Mononuclear cell (primary cell): ENCODE measurements around the gene PINK1. TPM values are rescaled to one million over a fixed set of nuclear protein-coding genes. Genes with fewer than 3 reads are reported as not detected.
"Not testable (repeated sequence)": the region's sequence is repeated elsewhere in the genome, so short reads cannot be mapped to it uniquely, and the experiment has no call there.

Experiments used
- H3K27me3 ChIP-seq: 2 replicates; pipeline ENCODE4 v1.6.0; 2011; ENCODE audit warnings: low read length, control low read depth; ENCODE audit not compliant: insufficient read depth
- H3K4me1 ChIP-seq: 2 replicates; pipeline ENCODE4 v1.5.1; 2011; ENCODE audit warnings: mild to moderate bottlenecking, low read length, control low read depth; ENCODE audit not compliant: insufficient read depth
- H3K4me3 ChIP-seq: 2 replicates; pipeline ENCODE4 v1.5.1; 2011; ENCODE audit warnings: mild to moderate bottlenecking, low read length, moderate library complexity
- H3K9me3 ChIP-seq: 2 replicates; pipeline ENCODE4 v1.5.1; 2011; ENCODE audit warnings: low read depth, mild to moderate bottlenecking, control low read depth, low read length
- total RNA-seq: library from RNA; depleted of rRNA; stranded (reverse); fragments of >200 nt; gene quantifications from one replicate; pipeline ENCODE4 v1.2.3, GENCODE V29; 2012

The PINK1 gene
- total RNA-seq, 1 donor = 10.0 TPM

- Histone ChIP-seq H3K27me3 (no peaks in the 10 kb centered on the region), H3K4me1 (no peaks in the 10 kb centered on the region), H3K9me3 (no peaks in the 10 kb centered on the region), H3K4me3 (no peak overlapping the region)
These were observed 37.7 kb downstream of the PINK1 start for GRCh38 chr1:20670936-20671335.

GRCh38 chr1:20672265-20672632 is 39.0 kb downstream of the PINK1 start:
- no peaks in the 10 kb centered on the region for H3K9me3 ChIP-seq
- H3K4me3 ChIP-seq = no peak overlapping the region
- H3K27me3 ChIP-seq = no peaks in the 10 kb centered on the region
- H3K4me1 ChIP-seq = no peaks in the 10 kb centered on the region

- not testable (repeated sequence) for H3K4me1 ChIP-seq, H3K27me3 ChIP-seq, H3K9me3 ChIP-seq, H3K4me3 ChIP-seq
These were observed 40.4 kb downstream of the PINK1 start for GRCh38 chr1:20673626-20674025.

DNA sequence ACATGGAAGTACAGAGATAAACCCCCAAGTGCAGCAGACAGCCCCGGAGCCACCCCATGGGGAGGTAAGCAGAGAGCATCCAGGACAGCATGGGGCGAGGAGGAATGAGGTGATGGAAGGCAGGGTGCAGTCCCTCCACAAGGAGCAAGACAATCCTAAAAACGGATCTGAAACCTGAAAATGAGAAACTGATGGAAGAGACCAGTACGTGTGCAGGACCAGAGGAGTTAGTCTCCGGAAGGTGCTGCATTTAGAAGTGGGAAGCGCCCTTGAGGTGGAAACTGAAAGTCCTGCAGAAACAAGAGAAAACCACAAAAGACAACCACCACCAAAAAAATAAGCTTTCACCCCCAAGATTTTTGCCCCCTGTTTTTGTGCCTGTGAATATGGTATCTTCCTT is 45.3 kb downstream of the PINK1 start:
- no peaks in the 10 kb centered on the region for H3K27me3 ChIP-seq
- H3K4me3 ChIP-seq = no peak overlapping the region
- peaks cover 26% of the 10 kb centered on the region for H3K4me1 ChIP-seq
- no peaks in the 10 kb centered on the region for H3K9me3 ChIP-seq

DNA sequence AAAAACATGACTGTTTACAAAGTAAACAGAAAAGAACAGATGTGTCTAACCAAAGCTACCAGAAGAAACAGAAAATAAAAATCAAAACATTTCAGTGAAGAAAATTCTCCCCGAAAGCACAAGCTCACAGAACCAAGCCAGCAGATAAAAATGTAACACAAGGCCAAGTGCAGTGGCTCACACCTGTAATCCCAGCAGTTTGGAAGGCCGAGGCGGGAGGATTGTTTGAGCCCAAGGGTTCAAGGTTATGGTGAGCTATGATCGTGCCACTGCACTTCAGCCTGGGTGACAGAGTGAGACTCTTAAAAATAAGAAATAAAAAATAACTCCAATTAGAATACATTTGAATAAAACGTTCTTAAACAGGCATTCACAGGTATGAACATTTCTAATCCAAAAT is 47.0 kb downstream of the PINK1 start:
- no peaks in the 10 kb centered on the region for H3K9me3 ChIP-seq
- H3K4me3 ChIP-seq = no peak overlapping the region
- H3K27me3 ChIP-seq = no peaks in the 10 kb centered on the region
- peaks cover 26% of the 10 kb centered on the region for H3K4me1 ChIP-seq

DNA sequence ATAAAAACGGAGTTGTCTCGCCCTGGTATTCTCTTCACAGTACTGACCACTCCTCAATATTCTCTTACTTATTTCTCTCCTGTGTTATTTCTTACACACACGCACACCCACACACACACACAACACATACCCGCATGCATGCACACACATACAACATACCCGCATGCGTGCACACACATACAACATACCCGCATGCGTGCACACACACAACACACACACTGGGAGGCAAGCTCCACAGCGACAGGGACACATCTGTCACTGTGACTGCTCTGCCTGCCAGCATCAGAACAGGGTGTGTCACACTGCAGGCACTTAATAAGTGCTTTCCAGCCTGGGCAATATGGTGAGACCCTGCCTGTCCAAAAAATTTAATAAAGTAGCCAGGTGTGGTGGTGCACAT is 48.7 kb downstream of the PINK1 start:
- no peaks in the 10 kb centered on the region for H3K9me3 ChIP-seq
- peaks cover 26% of the 10 kb centered on the region for H3K4me1 ChIP-seq
- no peaks in the 10 kb centered on the region for H3K27me3 ChIP-seq
- no peak overlapping the region for H3K4me3 ChIP-seq

- no peak overlapping the region for H3K4me3 ChIP-seq
These were observed 49.4 kb downstream of the PINK1 start for GRCh38 chr1:20682571-20683236.

GRCh38 chr1:20683614-20684013 is 50.4 kb downstream of the PINK1 start:
- Histone ChIP-seq H3K4me1 (peaks cover 23% of the 10 kb centered on the region), H3K4me3 (no peak overlapping the region), H3K9me3 (no peaks in the 10 kb centered on the region), H3K27me3 (no peaks in the 10 kb centered on the region)

More at GRCh38 chr1:20682571-20683236, 49.4 kb downstream of the PINK1 start:
- H3K27me3 ChIP-seq = no peaks in the 10 kb centered on the region
- H3K4me1 ChIP-seq = peaks cover 26% of the 10 kb centered on the region
- H3K9me3 ChIP-seq = no peaks in the 10 kb centered on the region

DNA sequence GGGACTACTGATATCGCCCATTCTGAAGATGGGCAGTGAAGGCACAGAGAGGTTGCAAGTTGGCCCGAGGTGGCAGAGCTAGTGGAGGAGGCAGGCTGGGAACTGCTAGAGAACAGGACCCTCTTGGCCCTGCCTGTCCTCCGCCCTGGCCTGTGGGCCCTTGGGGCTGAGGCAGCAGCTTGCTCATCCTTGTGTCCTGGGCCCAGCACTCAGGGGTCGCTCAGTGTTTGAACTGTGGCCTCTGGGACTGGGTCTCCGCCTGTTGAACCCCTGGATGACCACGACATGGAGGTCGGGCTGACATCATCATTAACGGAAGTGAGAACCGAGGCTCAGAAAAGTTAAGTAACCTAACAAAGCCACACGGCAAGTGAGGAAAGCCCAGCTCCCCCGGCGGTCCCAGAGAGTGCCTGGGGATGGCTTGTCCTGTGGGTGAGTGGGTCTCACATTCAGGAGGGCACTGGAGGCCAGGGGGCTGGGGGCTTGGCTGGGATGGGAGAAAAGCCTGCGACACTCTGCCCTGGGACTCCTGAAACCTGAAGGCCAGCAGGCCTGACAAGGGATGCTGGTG is 50.9 kb downstream of the PINK1 start:
- peaks cover 18% of the 10 kb centered on the region for H3K4me1 ChIP-seq
- no peaks in the 10 kb centered on the region for H3K27me3 ChIP-seq
- H3K9me3 ChIP-seq = no peaks in the 10 kb centered on the region
- no peak overlapping the region for H3K4me3 ChIP-seq

GRCh38 chr1:20684651-20685050 is 51.4 kb downstream of the PINK1 start:
- no peaks in the 10 kb centered on the region for H3K9me3 ChIP-seq
- H3K27me3 ChIP-seq = no peaks in the 10 kb centered on the region
- H3K4me3 ChIP-seq = no peak overlapping the region
- peaks cover 13% of the 10 kb centered on the region for H3K4me1 ChIP-seq

- H3K4me1 ChIP-seq = peaks cover 12% of the 10 kb centered on the region
- H3K9me3 ChIP-seq = no peaks in the 10 kb centered on the region
- H3K4me3 ChIP-seq = no peak overlapping the region
- H3K27me3 ChIP-seq = no peaks in the 10 kb centered on the region
These were observed 51.9 kb downstream of the PINK1 start for GRCh38 chr1:20685099-20685662.

- peaks cover 12% of the 10 kb centered on the region for H3K4me1 ChIP-seq
- no peaks in the 10 kb centered on the region for H3K27me3 ChIP-seq
- H3K4me3 ChIP-seq = no peak overlapping the region
- H3K9me3 ChIP-seq = no peaks in the 10 kb centered on the region
These were observed 52.5 kb downstream of the PINK1 start for GRCh38 chr1:20685741-20686140.

- Histone ChIP-seq H3K9me3 (no peaks in the 10 kb centered on the region), H3K4me1 (peaks cover 9% of the 10 kb centered on the region), H3K4me3 (no peak overlapping the region), H3K27me3 (no peaks in the 10 kb centered on the region)
These were observed 53.8 kb downstream of the PINK1 start for GRCh38 chr1:20686883-20687725.

DNA sequence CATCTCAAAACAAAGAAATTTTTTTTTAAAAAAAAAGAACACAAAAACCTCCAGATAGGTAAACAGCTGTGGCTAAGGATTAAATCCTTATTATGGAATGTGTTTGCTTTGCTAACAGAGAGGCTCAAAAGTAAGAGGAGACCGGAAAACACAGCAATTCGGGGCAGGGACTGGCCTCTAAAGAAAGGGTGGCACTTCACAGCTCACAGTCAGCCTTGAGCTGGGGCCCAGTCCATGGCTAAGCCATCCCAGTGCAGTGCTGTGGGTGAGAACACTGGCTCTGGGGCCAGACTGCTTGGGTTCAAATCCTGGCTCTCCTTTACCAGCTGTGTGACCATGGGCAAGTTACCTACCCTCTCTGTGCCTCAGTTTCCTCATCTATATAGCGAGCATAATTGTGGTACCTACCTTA is 56.4 kb downstream of the PINK1 start:
- no peak overlapping the region for H3K4me3 ChIP-seq
- H3K27me3 ChIP-seq = no peaks in the 10 kb centered on the region
- H3K4me1 ChIP-seq = no peaks in the 10 kb centered on the region
- no peaks in the 10 kb centered on the region for H3K9me3 ChIP-seq

DNA sequence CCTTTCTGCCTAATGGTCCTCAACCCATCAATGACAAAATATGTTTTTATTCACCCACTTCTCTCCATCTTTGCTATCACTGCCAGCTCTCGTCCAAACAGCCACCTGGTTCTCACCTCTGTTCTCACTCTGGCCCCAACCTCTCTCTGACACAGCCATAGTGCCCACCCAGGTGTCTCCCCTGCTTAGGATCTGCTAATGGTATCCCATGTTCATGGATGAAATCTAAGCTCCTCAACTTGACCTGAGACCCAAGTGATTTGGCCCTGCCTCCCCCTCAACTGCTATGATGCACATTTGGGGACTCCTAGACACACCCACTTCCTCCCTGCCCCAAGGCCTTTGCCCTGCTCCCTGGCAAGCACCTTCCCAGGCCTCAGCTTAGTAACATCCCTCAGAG is 58.6 kb downstream of the PINK1 start:
- Histone ChIP-seq H3K4me1 (peaks cover 5% of the 10 kb centered on the region), H3K9me3 (no peaks in the 10 kb centered on the region), H3K27me3 (no peaks in the 10 kb centered on the region), H3K4me3 (no peak overlapping the region)
